GM10248 (cell line): ENCODE results near the gene AIPL1.

Source experiments
- CTCF ChIA-PET: fragments of 300-600 bp; sonication (Branson Sonifier 250); formaldehyde crosslinking; extraction: SDS; loops from one replicate; lab custom pipeline; 2021; ENCODE audit warnings: antibody characterized with exemption; lab: Yijun Ruan, JAX
- POLR2A ChIA-PET: fragments of 350-650 bp; sonication (Branson Sonifier 250); formaldehyde crosslinking; extraction: SDS; loops from one replicate; lab custom pipeline; 2020; ENCODE audit warnings: antibody characterized with exemption; lab: Yijun Ruan, JAX
- DNase-seq: peaks from one replicate; pipeline ENCODE4 v3.0.0; 2012; ENCODE audit errors: extremely low spot score
- CTCF ChIP-seq: IDR thresholded peaks from 2 replicates; pipeline ENCODE4 v1.5.1; 2012; ENCODE audit warnings: mild to moderate bottlenecking, low read depth; ENCODE audit errors: extremely low read depth, missing control alignments, control extremely low read depth

AIPL1 gene

GRCh38 chr17:6452471-6453266 lies 17.7 kb upstream of the AIPL1 start:
- TF ChIP-seq CTCF = no peak
- POLR2A ChIA-PET = no interaction called here
- CTCF ChIA-PET = interaction anchor here (1.0 to 4.0 kb wide), 4 partner anchors 17 to 680 kb away, joined by 3 to 18 read pairs (median 7); partner anchors contain the start of gene AIPL1
- DNase-seq = no peak

GRCh38 chr17:6450926-6451832 lies 16.3 kb upstream of the AIPL1 start:
- DNase-seq = no peak

GRCh38 chr17:6449307-6449706 lies 14.4 kb upstream of the AIPL1 start:
- CTCF ChIA-PET = interaction anchor here (1.1 to 7.6 kb wide), 5 partner anchors 14 to 857 kb away, joined by 3 to 51 read pairs (median 4); partner anchors contain the start of gene AIPL1
- POLR2A ChIA-PET = no interaction called here
- no peak for TF ChIP-seq CTCF
- DNase-seq = no peak

More at GRCh38 chr17:6450926-6451832, 16.3 kb upstream of the AIPL1 start:
- ChIA-PET POLR2A (no interaction called here), CTCF (interaction anchor here (1.9 to 7.6 kb wide), 2 partner anchors 16 to 22 kb away, joined by 8 to 51 read pairs; partner anchors contain the start of gene AIPL1)
- TF ChIP-seq CTCF = no peak

GRCh38 chr17:6448473-6448872 lies 13.6 kb upstream of the AIPL1 start:
- ChIA-PET POLR2A (no interaction called here), CTCF (interaction anchor here (1.1 to 7.6 kb wide), 4 partner anchors 13 to 857 kb away, joined by 3 to 51 read pairs (median 4); partner anchors contain the start of gene AIPL1)
- TF ChIP-seq CTCF = no peak
- no peak for DNase-seq

- CTCF ChIA-PET = interaction anchor here (7.6 kb wide), 1 partner anchor 12 kb away, joined by 51 read pairs; the partner anchor contains the start of gene AIPL1
- POLR2A ChIA-PET = no interaction called here
- no peak for DNase-seq
- TF ChIP-seq CTCF = no peak
Observed at GRCh38 chr17:6446516-6447100, 11.7 kb upstream of the AIPL1 start.
